GM20431 (cell line): ENCODE results near the gene DCTD.

Experiments used
- in situ Hi-C: fragments of 300-500 bp; cut with MseI, MboI; formaldehyde crosslinking; loops from one replicate; pipeline ENCODE4 v1.15.0; 2020; ENCODE audit warnings: low sequenced_read_pairs; ENCODE audit not compliant: unreplicated experiment

Gene DCTD

DNA sequence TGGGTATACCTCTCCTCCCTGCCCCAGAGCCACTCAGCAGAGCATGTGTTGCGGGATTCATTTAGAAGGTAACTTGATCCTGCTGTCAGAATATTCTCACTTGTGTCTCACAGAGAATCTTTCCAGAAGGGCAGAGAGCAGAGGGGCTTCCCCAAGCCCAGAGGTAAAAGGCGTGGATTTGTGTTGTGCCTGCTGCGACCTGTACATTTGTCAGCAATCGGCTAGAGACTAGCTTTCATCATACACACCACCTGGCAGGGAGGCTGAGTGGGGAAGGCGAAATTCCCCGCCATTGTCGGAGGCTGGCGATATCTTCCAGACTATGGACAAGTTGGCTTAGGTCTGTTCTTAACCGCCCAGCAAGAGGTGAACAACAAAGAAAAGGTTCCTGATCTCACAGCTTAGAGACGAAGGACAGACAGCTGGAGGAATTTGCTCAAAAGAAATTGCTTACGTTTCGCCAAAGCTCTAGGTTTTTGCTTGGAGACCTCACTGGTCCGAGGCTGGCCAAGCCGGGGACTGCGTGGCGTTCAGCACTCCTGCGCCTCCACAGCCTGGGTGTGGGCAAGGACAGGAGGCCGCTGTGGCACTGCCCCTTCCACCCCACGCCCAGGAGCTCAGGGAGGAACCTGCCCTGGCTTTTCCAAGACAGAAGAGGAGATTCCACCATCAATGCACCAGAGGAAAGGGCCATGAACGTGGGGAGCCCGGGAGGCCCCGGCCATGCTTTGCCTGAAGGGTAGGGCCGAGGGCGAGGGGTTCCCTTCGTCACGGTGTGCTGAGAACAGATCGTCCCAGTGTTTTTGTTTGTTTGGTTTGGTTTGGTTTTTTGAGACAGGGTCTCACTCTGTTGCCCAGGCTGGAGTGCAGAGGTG lies 69.4 kb downstream of the DCTD start:
- in situ Hi-C loops = no loop called here

DNA sequence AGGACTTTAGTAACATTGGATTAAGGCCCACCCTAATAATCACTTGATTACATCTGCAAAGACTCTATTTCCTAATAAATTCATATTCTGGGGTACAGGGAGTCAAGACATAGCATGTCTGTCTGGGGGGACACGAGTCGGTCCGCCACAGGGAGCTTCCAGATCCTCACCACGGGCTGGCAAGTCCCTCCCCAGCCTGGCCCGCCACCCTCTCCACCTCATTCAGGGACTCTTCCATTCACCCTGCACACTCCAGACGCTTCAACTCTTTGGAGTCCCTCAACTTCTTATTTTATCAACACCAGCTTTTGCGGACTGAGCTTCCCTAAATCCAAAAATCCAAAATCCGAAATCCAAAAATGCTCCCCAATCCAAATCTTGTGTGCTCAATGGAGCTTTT lies 71.2 kb downstream of the DCTD start:
- in situ Hi-C loops = no loop called here

DNA sequence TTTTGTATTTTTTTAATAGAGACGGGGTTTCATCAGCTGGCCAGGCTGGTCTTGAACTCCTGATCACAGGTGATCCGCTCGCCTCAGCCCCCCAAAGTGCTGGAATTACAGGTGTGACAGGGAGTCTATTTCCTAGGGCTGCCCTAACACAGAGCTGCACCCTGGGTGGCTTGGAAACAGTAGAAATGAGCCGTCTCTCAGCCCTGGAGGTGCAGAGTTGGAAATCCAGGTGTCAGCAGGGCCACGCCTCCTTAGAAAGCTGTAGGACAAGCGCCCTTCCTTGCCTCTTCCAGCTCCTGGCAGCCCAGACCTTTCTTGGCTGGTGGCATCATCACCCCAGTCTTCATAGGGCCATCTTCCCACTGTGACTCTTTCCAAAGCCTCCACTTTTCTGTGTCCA lies 71.6 kb downstream of the DCTD start:
- in situ Hi-C loops = no loop called here

DNA sequence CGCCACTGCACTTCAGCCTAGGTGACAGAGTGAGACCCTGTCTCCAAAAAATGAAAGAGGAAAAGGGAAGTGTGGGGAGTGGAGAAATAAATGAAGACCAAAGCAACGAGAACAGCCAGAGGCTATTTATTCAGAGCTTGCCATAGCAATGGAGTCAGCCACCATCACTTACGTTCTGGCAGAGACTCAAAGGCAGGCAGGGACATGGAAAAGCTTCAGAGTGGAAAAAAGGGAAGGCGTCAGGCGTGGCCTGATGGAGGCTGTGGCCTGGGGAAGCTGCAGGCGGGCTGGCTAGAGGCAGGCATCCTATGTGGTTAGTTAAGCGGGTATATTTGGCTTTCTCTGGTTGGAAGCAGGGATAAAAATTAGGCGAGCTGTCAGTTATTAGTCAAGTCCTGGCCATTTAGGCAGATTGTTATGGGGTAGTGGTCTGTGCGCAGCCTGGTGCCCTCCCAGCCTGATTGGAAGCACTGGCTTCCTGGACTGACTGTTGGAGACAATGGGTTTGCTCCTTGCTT lies 73.3 kb downstream of the DCTD start:
- in situ Hi-C loops = no loop called here

DNA sequence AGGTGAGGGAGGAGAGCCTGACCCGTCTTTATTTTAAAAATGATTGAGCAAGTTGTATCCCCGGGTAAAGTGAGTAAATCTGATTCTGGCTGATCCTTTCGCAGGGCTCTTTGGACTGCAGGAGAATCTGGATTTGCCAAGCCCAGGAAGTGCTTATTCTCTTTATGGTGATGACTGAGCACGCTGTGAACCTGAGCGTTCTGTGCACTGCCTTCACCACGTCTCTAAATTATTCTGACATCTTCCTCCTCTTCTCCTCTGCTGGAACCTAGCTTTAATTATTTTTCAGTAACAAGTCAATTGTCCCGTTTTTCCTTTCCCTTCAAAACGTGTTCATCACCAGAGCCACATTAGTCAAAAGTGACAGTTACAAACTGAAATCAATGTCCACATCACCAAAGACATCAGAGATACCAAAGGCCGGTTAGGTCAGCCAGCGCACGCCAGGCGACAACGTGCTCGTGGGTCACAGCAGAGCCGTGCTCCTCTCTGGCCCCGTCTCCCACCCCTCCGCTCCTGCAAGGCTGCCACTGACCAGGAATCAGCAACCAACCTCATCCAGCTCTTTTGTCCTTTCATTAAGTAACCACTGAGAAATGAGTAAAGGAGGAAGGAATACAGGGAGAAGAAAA lies 74.3 kb downstream of the DCTD start:
- in situ Hi-C loops = no loop called here

DNA sequence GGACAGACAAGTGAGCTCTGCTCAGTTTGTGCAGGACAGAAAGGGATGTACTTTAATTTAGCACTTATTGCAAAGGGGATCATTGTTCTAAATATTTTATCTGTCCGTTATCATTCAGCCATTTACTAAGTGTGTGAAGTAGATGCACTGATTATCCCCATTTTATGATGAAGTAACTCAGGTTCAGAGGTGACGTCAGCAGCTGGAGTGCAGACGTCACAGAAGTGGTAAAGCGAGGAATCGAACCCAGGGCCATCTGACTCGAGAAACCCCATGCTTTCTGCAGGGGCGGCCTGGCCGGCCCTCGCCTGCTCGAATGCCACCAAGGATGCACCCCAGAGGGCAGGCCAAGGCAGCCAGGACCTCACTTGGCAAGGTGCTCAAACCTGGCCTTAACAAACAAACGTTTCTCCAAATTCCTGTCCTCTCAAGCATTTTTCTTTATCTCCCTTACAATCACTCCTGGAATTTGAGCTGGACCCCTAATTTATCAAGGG lies 75.0 kb downstream of the DCTD start:
- in situ Hi-C loops = no loop called here

DNA sequence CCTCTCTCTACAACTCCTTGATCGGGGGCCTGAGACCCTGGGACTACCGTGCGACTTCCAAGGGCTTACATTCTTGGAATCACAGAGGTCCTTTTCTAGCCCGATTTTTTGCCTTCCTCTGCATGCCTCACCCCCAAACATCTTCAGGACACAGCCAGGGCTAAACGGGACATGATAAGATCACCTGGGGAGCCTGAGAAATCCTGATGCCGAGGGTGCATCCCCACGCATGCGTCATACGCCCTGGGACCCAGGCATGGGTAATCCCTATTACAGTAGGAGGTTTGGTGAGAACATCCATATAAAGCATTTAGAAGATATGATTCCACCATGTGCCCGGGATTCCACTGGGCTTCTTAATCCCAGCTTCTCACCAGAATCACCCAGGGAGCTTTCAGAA lies 77.1 kb downstream of the DCTD start:
- in situ Hi-C loops = no loop called here
